Ovary (tissue), 9 donors: ENCODE measurements around the gene SAFB2. TPM values are rescaled to one million over a fixed set of nuclear protein-coding genes. Genes with fewer than 3 reads are reported as not detected.

Experiments
- DNase-seq, 5 donors: peaks; one replicate each; pipeline ENCODE4 v3.0.0-alpha.2; 2019 to 2020
- H3K27ac ChIP-seq, 2 donors: fragments of 200-600 bp; one replicate each; pipeline versions ENCODE4 v1.5.1 to v1.8.0; 2019 to 2022
- H3K27me3 ChIP-seq: fragments of 200-600 bp; one replicate; pipeline ENCODE4 v1.8.0; 2022
- H3K36me3 ChIP-seq: fragments of 200-600 bp; sonication (generic); one replicate; pipeline ENCODE4 v1.5.1; 2019
- H3K4me1 ChIP-seq: one replicate; pipeline ENCODE4 v1.8.1; 2013; ENCODE audit warnings: mild to moderate bottlenecking, moderate library complexity; ENCODE audit not compliant: insufficient read depth
- H3K4me3 ChIP-seq: fragments of 200-600 bp; sonication (generic); one replicate; pipeline ENCODE4 v1.5.1; 2017
- H3K9me3 ChIP-seq, 2 donors: fragments of 200-600 bp in 1 of 2; sonication (generic) in 1 of 2; one replicate each; pipeline versions ENCODE4 v1.5.1 to v1.8.1; 2013 to 2019; ENCODE audit warnings: mild to moderate bottlenecking in 1 of 2, moderate library complexity in 1 of 2
- CTCF ChIP-seq, 3 donors: fragments of 450-650 bp in 2 of 3; fragments of 200-600 bp in 1 of 3; IDR thresholded peaks; one replicate each; pipeline versions ENCODE4 v1.5.1 to v1.8.0; 2016 to 2022; ENCODE audit warnings: antibody characterized with exemption in 3 of 3, mild to moderate bottlenecking in 1 of 3
- EP300 ChIP-seq: sonication (generic); formaldehyde crosslinking; IDR thresholded peaks from one replicate; pipeline ENCODE4 v1.6.1; 2017; ENCODE audit warnings: antibody characterized with exemption
- POLR2A ChIP-seq: fragments of 450-650 bp; IDR thresholded peaks from one replicate; pipeline ENCODE4 v1.6.1; 2017; ENCODE audit warnings: antibody characterized with exemption, mild to moderate bottlenecking, moderate library complexity
- WGBS, 3 donors: extraction: QIAGEN DNeasy Blood & Tissue Kit in 1 of 3; methylation state at CpG; one replicate each; pipeline versions ENCODE4 v1.1.5 to v1.1.7; 2013 to 2017; 5-methylcytosine and 5-hydroxymethylcytosine counted together
- intact Hi-C, 4 donors: fragments of 100-400 bp; cut with DNase I; formaldehyde crosslinking; loops; one replicate each; pipeline versions ENCODE4 v1.11.0 to v1.15.1; 2022 to 2023
- polyA plus RNA-seq, 2 donors: library from polyadenylated mRNA; stranded (reverse); fragments of 200-250 nt in 1 of 2; fragments of 350-450 nt in 1 of 2; fragmentation: Illumina TruSeq in 1 of 2; extraction: RNeasy Lipid Tissue Mini Kit (QIAGEN cat#74804) in 1 of 2; gene quantifications; one replicate each; pipeline ENCODE4 v1.2.3, GENCODE V29; 2013 to 2014
- total RNA-seq, 7 donors: library from RNA; depleted of rRNA in 2 of 7; stranded (reverse); fragments of >200 nt in 2 of 7; fragmentation: NEBNext Ultra II Directional in 3 of 7; extraction: Animal tissue kit (Norgen Biotek cat#: 25700) in 3 of 7; gene quantifications; one replicate each; pipeline versions ENCODE4 v1.1.0 to v1.2.4, GENCODE V29; 2016 to 2023
- donor health status: DM: no; HTN: no; CAD: no; lungs with moderate emphysema.
- donor health status: DM: no; HTN: no; CAD: no.
- donor health status: Bipolar disorder and iron deficiency.
- donor health status: DM: yes; HTN: yes; CAD: no.
- donor health status: DM: no; HTN: no; CAD: no.
- donor health status: DM: yes; HTN: yes; CAD: no.

Gene SAFB2
- total and polyA plus RNA-seq, 9 donors, result 51.3 to 173 (median 107) TPM

GRCh38 chr19:5594521-5594950, 28.0 kb downstream of the SAFB2 start:
- no peak for DNase-seq
- intact Hi-C loops, result no loop called here
- Histone ChIP-seq H3K27ac (no peak overlapping the region), H3K36me3 (no peaks in the 10 kb centered on the region), H3K27me3 (no peaks in the 10 kb centered on the region), H3K9me3 (no peaks in the 10 kb centered on the region), H3K4me1 (no peaks in the 10 kb centered on the region), H3K4me3 (no peak overlapping the region)
- 82 to 83% (median 83%) methylated on average over 7 of the region's 7 CpGs for WGBS, 3 donors
- TF ChIP-seq EP300, result no peak

GRCh38 chr19:5593343-5594255, 29.0 kb downstream of the SAFB2 start:
- Histone ChIP-seq H3K4me1 (no peaks in the 10 kb centered on the region), H3K9me3 (no peaks in the 10 kb centered on the region), H3K27ac (no peak overlapping the region), H3K27me3 (no peaks in the 10 kb centered on the region), H3K4me3 (no peak overlapping the region), H3K36me3 (no peaks in the 10 kb centered on the region)
- TF ChIP-seq EP300 (no peak), POLR2A (no peak), CTCF (IDR thresholded peaks at IDR 0.05) (no peak)
- WGBS, 3 donors, result 90 to 91% (median 91%) methylated on average over 67 of the region's 67 CpGs
- intact Hi-C loops, result no loop called here
- no peak for DNase-seq

GRCh38 chr19:5592531-5593342, 29.8 kb downstream of the SAFB2 start:
- intact Hi-C loops, result no loop called here
- Histone ChIP-seq H3K4me3 (no peak overlapping the region), H3K36me3 (no peaks in the 10 kb centered on the region), H3K27ac (no peak overlapping the region), H3K27me3 (no peaks in the 10 kb centered on the region), H3K4me1 (no peaks in the 10 kb centered on the region), H3K9me3 (no peaks in the 10 kb centered on the region)
- DNase-seq, result no peak
- TF ChIP-seq CTCF (IDR thresholded peaks at IDR 0.05), result no peak
- WGBS, 3 donors, result 87 to 89% (median 88%) methylated on average over 24 of the region's 24 CpGs

GRCh38 chr19:5591476-5591875, 31.1 kb downstream of the SAFB2 start:
- Histone ChIP-seq H3K4me3 (no peak overlapping the region), H3K27ac (no peak overlapping the region), H3K9me3 (no peaks in the 10 kb centered on the region), H3K4me1 (no peaks in the 10 kb centered on the region), H3K27me3 (no peaks in the 10 kb centered on the region), H3K36me3 (no peaks in the 10 kb centered on the region)
- DNase-seq, result no peak
- 89% methylated on average over 17 of the region's 17 CpGs for WGBS, 3 donors
- intact Hi-C loops, result no loop called here
- TF ChIP-seq EP300, result no peak
- no peak for TF ChIP-seq CTCF (IDR thresholded peaks at IDR 0.05)
- TF ChIP-seq POLR2A, result no peak

- no peak overlapping the region for H3K4me3 ChIP-seq
- DNase-seq, result no peak
- TF ChIP-seq EP300, result no peak
- no peak for TF ChIP-seq POLR2A
- TF ChIP-seq CTCF (IDR thresholded peaks at IDR 0.05), result no peak
- H3K27ac ChIP-seq, result no peak overlapping the region
- no peaks in the 10 kb centered on the region for H3K9me3 ChIP-seq
- WGBS, 3 donors, result 88 to 93% (median 92%) methylated on average over 9 of the region's 9 CpGs
- no peaks in the 10 kb centered on the region for H3K36me3 ChIP-seq
- H3K27me3 ChIP-seq, result no peaks in the 10 kb centered on the region
- H3K4me1 ChIP-seq, result no peaks in the 10 kb centered on the region
- intact Hi-C loops, result no loop called here
Observed at GRCh38 chr19:5590865-5591154, 31.8 kb downstream of the SAFB2 start.
